ENCODE measurements around the gene CPNE9. TPM values are rescaled to one million over a fixed set of nuclear protein-coding genes. Genes with fewer than 3 reads are reported as not detected.

Gene CPNE9
- polyA plus RNA-seq, 1 of the 3 experiments (the other 2 are of a cell fraction), result 0.03 TPM

GRCh38 chr3:9716801-9717555 lies 13.3 kb downstream of the CPNE9 start:
- Histone ChIP-seq H3K27ac (ENCODE audit: low read depth in 2 of 2, low read length in 1 of 2) (no peak overlapping the region), H3K9me3 (no peaks in the 10 kb centered on the region)
- no peak for DNase-seq

More at GRCh38 chr3:9716801-9717555, 13.3 kb downstream of the CPNE9 start:
- H3K9me2 ChIP-seq, result no peaks in the 10 kb centered on the region
- H3K9ac ChIP-seq, result no peak overlapping the region
- H3K36me3 ChIP-seq (replicated peaks in 1 of 2; ENCODE audit: control insufficient read depth in 1 of 2, insufficient read depth in 2 of 2, low read length in 1 of 2), result no peaks in the 10 kb centered on the region
- H3K79me2 ChIP-seq (ENCODE audit: insufficient read depth), result no peaks in the 10 kb centered on the region
- peaks cover 0 to 2% of the 10 kb centered on the region in 2 experiments; a peak in 1 of 4 replicates for H3K4me1 ChIP-seq (ENCODE audit: control insufficient read depth in 1 of 2, insufficient read depth in 2 of 2, low read depth in 1 of 2, low read length in 1 of 2)
- POLR2A ChIA-PET, result no interaction called here
- TF ChIP-seq EP300 (IDR thresholded peaks at IDR 0.05; ENCODE audit: borderline replicate concordance in 1 of 2, low read depth in 1 of 2, low read length in 1 of 2), result no peak
- TF ChIP-seq YY1 (IDR thresholded peaks at IDR 0.05; ENCODE audit: low read depth), result no peak
- no peak for TF ChIP-seq JUND (IDR thresholded peaks at IDR 0.05)
- no peak for TF ChIP-seq RFX5 (IDR thresholded peaks at IDR 0.05; ENCODE audit: low read length)
- no peak for TF ChIP-seq REST (IDR thresholded peaks at IDR 0.05; ENCODE audit: low read depth, low read length)
- TF ChIP-seq POLR2AphosphoS5 (IDR thresholded peaks at IDR 0.05; ENCODE audit: low read depth, low read length), result no peak
- TF ChIP-seq TCF12 (IDR thresholded peaks at IDR 0.05), result no peak
- no peak for TF ChIP-seq IRF3 (IDR thresholded peaks at IDR 0.05; ENCODE audit: low read depth, low read length)
- TF ChIP-seq RAD21 (IDR thresholded peaks at IDR 0.05; ENCODE audit: low read length), result no peak
- no peak for TF ChIP-seq TAF1 (IDR thresholded peaks at IDR 0.05; ENCODE audit: borderline replicate concordance, low read depth, low read length)
- TF ChIP-seq GATA2 (CRISPR knock-in tag; IDR thresholded peaks at IDR 0.05), result no peak
- no peak for TF ChIP-seq GABPA (IDR thresholded peaks at IDR 0.05; ENCODE audit: low read depth)
- no peak for TF ChIP-seq RCOR1 (IDR thresholded peaks at IDR 0.05; ENCODE audit: low read length)
- no peak for TF ChIP-seq TEAD4 (IDR thresholded peaks at IDR 0.05; ENCODE audit: borderline replicate concordance, insufficient read depth)
- TF ChIP-seq NFIC (IDR thresholded peaks at IDR 0.05; ENCODE audit: borderline replicate concordance), result no peak
- no peak for TF ChIP-seq CHD2 (IDR thresholded peaks at IDR 0.05; ENCODE audit: low read length, partially characterized antibody)
- TF ChIP-seq MEF2A (IDR thresholded peaks at IDR 0.05; ENCODE audit: borderline replicate concordance, low read depth), result no peak
- no peak for TF ChIP-seq ELF1 (IDR thresholded peaks at IDR 0.05)
- TF ChIP-seq ZBTB33 (IDR thresholded peaks at IDR 0.05; ENCODE audit: borderline replicate concordance, low read depth), result no peak
- H3K4me3 ChIP-seq (ENCODE audit: low read depth in 2 of 2, low read length in 1 of 2), result no peak overlapping the region
- WGBS (ENCODE audit: low lambda C conversion rate), result 65% methylated on average over 5 of the region's 5 CpGs
- no peaks in the 10 kb centered on the region for H4K20me1 ChIP-seq (ENCODE audit: insufficient read depth)
- H3K4me2 ChIP-seq, result no peak overlapping the region
- CTCF ChIA-PET, result interaction anchor here (1.2 kb wide), 1 partner anchor 13 kb away, joined by 3 read pairs; no protein-coding TSS in a partner anchor
- peaks cover 5% of the 10 kb centered on the region; the same call in 1 of the 2 replicates for H3K27me3 ChIP-seq (ENCODE audit: insufficient read depth)
- peaks cover 15% of the 10 kb centered on the region for H3F3A ChIP-seq (replicated peaks; ENCODE audit: insufficient read depth)
- H2AFZ ChIP-seq (ENCODE audit: low read depth), result no peak overlapping the region
